Fibroblast of the aortic adventitia (primary cell): Measurements from ENCODE around the gene SNX13. TPM values are rescaled to one million over a fixed set of nuclear protein-coding genes. Genes with fewer than 3 reads are reported as not detected.
A peak's percentile ranks its signal among the peaks of the same experiment; 100 is the strongest.

ENCODE experiments used
- DNase-seq: peaks from one replicate; pipeline ENCODE4 v3.0.0-alpha.2; 2010; ENCODE audit warnings: low read depth
- H3K4me3 ChIP-seq: 2 replicates; pipeline ENCODE4 v1.5.1; 2011; ENCODE audit warnings: low read depth, mild to moderate bottlenecking, control low read depth, low read length, moderate library complexity
- total RNA-seq: library from RNA; depleted of rRNA; stranded (reverse); fragments of >200 nt; gene quantifications from 2 replicates; pipeline ENCODE4 v1.2.3, GENCODE V29; 2012; ENCODE audit warnings: low replicate concordance
- TF ChIP-seq, protein P1 (sequence below): IDR thresholded peaks from 2 replicates; pipeline ENCODE4 v1.5.1; 2011; ENCODE audit warnings: mild to moderate bottlenecking, low read length, control low read depth, inconsistent platforms; ENCODE audit not compliant: insufficient read depth

Gene SNX13, protein sequence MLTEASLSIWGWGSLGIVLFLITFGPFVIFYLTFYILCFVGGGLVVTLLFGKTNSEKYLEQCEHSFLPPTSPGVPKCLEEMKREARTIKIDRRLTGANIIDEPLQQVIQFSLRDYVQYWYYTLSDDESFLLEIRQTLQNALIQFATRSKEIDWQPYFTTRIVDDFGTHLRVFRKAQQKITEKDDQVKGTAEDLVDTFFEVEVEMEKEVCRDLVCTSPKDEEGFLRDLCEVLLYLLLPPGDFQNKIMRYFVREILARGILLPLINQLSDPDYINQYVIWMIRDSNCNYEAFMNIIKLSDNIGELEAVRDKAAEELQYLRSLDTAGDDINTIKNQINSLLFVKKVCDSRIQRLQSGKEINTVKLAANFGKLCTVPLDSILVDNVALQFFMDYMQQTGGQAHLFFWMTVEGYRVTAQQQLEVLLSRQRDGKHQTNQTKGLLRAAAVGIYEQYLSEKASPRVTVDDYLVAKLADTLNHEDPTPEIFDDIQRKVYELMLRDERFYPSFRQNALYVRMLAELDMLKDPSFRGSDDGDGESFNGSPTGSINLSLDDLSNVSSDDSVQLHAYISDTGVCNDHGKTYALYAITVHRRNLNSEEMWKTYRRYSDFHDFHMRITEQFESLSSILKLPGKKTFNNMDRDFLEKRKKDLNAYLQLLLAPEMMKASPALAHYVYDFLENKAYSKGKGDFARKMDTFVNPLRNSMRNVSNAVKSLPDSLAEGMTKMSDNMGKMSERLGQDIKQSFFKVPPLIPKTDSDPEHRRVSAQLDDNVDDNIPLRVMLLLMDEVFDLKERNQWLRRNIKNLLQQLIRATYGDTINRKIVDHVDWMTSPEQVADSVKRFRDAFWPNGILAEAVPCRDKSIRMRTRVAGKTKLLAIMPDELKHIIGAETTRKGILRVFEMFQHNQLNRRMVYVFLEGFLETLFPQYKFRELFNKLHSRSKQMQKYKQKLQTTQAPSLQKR
- 52.2 and 63.7 TPM in 2 replicates for total RNA-seq

DNA sequence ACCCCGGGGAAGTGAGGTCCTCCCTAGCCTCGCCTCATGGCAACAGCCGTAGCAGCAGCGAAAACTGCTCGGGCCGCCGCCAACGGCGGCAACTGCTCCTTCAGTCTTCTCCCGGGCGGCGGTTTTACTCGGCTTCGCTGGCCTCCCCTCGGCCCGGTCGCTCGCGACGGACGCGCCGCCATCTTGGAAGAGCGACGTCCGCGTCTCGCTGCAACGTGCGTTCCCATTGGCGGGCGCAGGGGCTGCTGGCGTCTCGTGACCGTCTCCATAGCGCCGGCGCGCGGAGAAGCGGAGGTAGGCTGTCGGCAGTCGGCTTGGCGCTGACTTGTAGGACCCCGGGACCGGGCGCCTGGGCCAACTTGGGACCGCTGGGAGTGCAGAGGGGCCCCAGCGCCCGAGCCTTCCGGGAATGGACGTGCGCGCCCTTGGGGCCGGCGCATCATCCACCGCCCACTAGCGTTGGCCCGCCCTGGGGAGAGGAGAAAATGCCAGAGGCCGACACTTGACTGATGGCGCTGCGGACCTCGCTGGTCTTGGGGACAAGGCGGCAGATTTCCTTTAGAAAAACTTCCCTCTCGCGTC is at the start of gene SNX13:
TSS of gene SNX13 (minus strand) at position 193 of the 582 bp plus-strand sequence. CDS start 199 bp downstream, outside the sequence.
- TF ChIP-seq, protein P1, sequence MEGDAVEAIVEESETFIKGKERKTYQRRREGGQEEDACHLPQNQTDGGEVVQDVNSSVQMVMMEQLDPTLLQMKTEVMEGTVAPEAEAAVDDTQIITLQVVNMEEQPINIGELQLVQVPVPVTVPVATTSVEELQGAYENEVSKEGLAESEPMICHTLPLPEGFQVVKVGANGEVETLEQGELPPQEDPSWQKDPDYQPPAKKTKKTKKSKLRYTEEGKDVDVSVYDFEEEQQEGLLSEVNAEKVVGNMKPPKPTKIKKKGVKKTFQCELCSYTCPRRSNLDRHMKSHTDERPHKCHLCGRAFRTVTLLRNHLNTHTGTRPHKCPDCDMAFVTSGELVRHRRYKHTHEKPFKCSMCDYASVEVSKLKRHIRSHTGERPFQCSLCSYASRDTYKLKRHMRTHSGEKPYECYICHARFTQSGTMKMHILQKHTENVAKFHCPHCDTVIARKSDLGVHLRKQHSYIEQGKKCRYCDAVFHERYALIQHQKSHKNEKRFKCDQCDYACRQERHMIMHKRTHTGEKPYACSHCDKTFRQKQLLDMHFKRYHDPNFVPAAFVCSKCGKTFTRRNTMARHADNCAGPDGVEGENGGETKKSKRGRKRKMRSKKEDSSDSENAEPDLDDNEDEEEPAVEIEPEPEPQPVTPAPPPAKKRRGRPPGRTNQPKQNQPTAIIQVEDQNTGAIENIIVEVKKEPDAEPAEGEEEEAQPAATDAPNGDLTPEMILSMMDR = peak; percentile 31
- DNase-seq = peak; percentile 89
- peak within 1 kb of the TSS; percentile 98 for H3K4me3 ChIP-seq

DNA sequence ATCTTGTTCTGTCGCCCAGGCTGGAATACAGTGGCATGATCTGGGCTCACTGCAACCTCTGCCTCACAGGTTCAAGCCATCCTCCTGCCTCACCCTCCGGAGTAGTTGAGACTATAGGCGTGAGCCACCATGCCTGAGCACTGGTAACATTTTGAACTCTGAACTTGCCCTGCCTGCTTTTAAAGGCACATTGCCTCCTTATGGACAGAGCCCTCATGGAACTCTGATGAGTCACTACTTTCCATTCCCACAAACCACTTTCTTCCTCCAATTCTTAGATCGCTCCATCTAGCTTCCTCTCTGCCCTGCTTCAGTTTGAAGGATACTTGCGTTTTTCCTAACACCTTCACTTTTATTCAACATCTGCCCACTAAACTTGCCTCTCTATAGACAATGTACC is 49.3 kb upstream of the SNX13 start:
- H3K4me3 ChIP-seq = no peak overlapping the region
- no peak for DNase-seq
- TF ChIP-seq, protein P1 = no peak

DNA sequence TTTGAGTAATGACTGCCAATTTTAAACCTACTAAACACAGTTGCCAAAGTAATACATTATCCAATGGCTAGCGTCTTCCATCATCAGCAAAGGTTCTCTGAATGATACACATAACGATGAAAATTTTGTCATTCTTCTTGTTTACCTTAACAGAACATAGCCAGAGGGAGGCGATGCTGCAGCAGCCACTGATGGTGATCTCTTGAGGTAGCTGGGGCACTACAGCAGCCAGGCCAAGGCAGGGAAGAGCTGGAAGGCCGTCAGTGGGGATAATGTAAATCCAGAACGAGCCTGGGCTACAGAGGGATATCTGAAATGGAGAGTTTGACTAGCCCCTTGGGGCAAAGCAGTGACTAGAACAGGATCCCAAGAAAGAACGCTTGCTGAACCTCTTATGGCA is 48.6 kb upstream of the SNX13 start:
- DNase-seq = no peak
- TF ChIP-seq, protein P1 = no peak
- no peak overlapping the region for H3K4me3 ChIP-seq

DNA sequence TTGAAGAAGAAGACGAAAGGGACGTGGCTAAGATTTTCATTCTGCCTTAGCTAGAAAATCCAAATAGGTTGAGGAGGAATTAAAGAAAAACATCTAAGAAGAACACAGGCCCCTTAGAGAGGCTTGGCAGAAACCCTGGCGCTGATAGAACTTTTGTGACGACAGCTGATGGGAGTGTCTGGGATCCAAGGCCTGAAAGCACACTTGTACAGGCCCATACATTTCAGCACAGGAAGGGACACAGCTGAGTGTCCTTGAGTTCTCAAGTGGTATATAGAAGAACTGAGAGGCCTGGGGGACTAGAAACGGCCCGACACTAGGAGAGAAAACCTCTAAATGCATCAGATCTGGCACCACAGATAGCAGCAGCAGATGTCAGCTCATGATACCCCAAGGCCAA is 47.8 kb upstream of the SNX13 start:
- DNase-seq = no peak
- TF ChIP-seq, protein P1 = no peak
- H3K4me3 ChIP-seq = no peak overlapping the region

DNA sequence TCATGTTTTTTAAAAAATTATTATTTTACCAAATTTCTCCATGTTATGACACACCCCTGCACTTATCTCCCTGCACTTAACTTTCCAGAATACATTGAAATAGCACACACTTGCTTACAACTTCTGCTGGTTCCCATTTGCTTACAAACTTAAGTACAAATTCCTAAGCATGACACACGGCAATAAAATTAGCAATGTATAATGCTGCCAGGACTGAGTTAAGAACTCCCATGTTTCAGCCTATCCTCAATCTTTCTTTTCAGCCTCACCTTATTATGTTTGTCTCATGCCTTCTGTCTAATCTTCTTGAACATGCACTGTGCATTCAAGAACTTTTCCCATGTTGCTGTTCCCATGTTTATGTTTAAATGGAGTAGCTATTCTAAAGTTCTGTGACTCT is 46.6 kb upstream of the SNX13 start:
- peak; percentile 90 for DNase-seq
- H3K4me3 ChIP-seq = no peak overlapping the region
- TF ChIP-seq, protein P1 = no peak

DNA sequence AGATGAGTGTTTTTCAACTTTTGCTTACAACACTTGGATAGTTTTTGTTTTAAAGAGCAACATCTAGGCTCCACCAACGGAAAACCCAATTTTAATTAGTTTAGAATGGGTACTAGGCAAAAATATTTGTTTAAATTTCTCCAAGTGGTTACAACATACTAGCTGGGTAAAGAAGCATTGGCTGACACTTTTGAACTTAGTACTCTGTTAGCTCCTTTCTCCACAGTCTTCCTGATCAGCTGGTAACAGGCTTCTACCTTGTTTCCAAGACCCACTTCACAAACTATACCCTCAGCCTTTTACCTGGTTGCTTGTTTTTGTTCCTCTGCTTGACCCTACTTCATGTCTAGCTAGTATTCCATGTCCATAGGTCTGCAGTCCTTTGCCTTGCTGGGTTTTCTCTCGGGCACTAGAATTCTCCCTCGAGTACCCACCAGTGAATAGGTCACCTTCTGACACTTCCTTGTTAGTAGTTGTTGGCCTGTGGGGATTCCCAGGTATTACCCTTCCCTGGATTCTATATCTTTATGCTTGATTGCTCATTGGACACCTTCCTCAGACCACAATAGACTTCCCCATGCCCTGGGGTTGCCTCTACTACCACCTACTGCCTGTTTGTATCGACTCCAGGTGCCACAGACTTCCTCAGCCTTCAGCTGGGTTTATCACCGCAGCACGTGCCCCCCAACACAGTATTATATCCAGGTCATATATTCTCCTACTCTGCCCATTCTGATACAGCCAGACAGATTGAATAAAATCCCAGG is 45.4 kb upstream of the SNX13 start:
- no peak for DNase-seq
- no peak overlapping the region for H3K4me3 ChIP-seq
- TF ChIP-seq, protein P1 = no peak
